ENCODE measurements around the gene KRTAP27-1. TPM values are rescaled to one million over a fixed set of nuclear protein-coding genes. Genes with fewer than 3 reads are reported as not detected.

Gene KRTAP27-1
- total RNA-seq, 4 donors from 2014 or later = not detected

GRCh38 chr21:30305136-30305535 is 32.4 kb downstream of the KRTAP27-1 start:
- ATAC-seq (ENCODE audit: low FRiP score) (no peak), DNase-seq (ENCODE audit: low spot score) (no peak)
- no peak for TF ChIP-seq CTCF (IDR thresholded peaks at IDR 0.05)

GRCh38 chr21:30289215-30289614 is 48.3 kb downstream of the KRTAP27-1 start, which contains the start of gene KRTAP25-1:
KRTAP25-1 (minus strand) TSS chr21:30289514; CDS start chr21:30289490, 24 bp downstream.
- DNase-seq (ENCODE audit: low spot score) = no peak
- no peak for TF ChIP-seq CTCF (IDR thresholded peaks at IDR 0.05)
- ATAC-seq (ENCODE audit: low FRiP score) = no peak

Small RNA genes lying within 50 kb of the gene (small RNA-seq; reads per million reads assigned to genes)
- gene KRTAP23-1 (not detected), gene MIR4327 (not detected)

Other genes with a start within 250 kb of the KRTAP27-1 start
- not detected for gene CLDN17, start 170.9 kb downstream of the KRTAP27-1 start, total RNA-seq
- not detected for gene CLDN8, start 121.6 kb downstream of the KRTAP27-1 start, total RNA-seq
- gene KRTAP24-1, start 54.7 kb downstream of the KRTAP27-1 start, total RNA-seq = not detected
- gene KRTAP25-1, start 48.2 kb downstream of the KRTAP27-1 start, total RNA-seq = not detected
- gene KRTAP26-1, start 17.4 kb downstream of the KRTAP27-1 start, total RNA-seq = not detected
- gene KRTAP23-1, start 10.9 kb upstream of the KRTAP27-1 start, total RNA-seq = not detected
- gene KRTAP13-2, start 34.6 kb upstream of the KRTAP27-1 start, total RNA-seq = not detected
- gene KRTAP13-1, start 58.3 kb upstream of the KRTAP27-1 start, total RNA-seq = not detected
- not detected for gene KRTAP13-3, start 88.2 kb upstream of the KRTAP27-1 start, total RNA-seq
- not detected for gene KRTAP13-4, start 92.5 kb upstream of the KRTAP27-1 start, total RNA-seq
- gene KRTAP15-1, start 102.6 kb upstream of the KRTAP27-1 start, total RNA-seq = not detected
- not detected for gene KRTAP19-1, start 142.7 kb upstream of the KRTAP27-1 start, total RNA-seq
- not detected for gene KRTAP19-2, start 149.7 kb upstream of the KRTAP27-1 start, total RNA-seq
- gene KRTAP19-3, start 154.3 kb upstream of the KRTAP27-1 start, total RNA-seq = not detected
- not detected for gene KRTAP19-4, start 159.5 kb upstream of the KRTAP27-1 start, total RNA-seq
- gene KRTAP19-5, start 164.4 kb upstream of the KRTAP27-1 start, total RNA-seq = not detected
- not detected for gene KRTAP19-6, start 204.2 kb upstream of the KRTAP27-1 start, total RNA-seq
- gene KRTAP19-7, start 223.6 kb upstream of the KRTAP27-1 start, total RNA-seq = not detected

All from omental fat pad (tissue), 4 donors.